ENCODE measurements around the gene KRT81.

The KRT81 gene

DNA sequence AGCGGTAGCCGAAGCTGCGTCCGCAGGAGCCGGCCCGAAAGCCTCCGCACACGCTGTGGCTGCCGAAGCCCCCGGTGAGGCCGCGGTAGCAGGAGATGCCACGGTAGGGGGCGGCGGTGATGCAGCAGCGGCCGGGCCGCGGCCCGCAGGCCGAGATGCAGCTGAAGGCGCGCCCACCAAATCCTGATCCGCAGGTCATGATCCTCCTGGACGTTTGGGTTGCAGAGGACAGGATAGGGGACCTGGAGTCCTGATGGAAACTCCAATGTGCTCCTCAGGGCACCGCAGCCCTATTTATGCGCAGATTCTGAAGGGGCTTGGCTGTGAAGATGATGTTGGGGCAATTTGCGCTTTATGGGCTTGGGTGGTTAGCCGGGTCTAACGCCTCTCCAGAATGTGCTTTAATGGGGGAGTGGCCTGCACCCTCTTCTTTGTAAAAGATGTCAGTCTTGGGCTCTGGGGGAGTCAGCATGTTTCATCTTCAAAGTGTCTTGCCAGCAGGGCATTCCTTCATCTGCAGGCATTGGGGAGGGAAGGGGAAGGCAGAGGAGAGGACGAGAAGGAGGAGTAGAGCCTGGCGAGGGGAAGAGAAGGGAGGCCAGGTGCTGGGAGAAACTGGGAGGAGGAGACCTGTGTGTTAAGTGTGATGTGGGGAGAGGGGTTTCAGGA, at the start of gene KRT81:
Gene KRT81 (minus strand): TSS at position 268 of the 669 bp plus-strand sequence. CDS start 69 bp downstream, at position 199.
- no peak for DNase-seq (ENCODE audit: low read depth in 2 of 2)

DNA sequence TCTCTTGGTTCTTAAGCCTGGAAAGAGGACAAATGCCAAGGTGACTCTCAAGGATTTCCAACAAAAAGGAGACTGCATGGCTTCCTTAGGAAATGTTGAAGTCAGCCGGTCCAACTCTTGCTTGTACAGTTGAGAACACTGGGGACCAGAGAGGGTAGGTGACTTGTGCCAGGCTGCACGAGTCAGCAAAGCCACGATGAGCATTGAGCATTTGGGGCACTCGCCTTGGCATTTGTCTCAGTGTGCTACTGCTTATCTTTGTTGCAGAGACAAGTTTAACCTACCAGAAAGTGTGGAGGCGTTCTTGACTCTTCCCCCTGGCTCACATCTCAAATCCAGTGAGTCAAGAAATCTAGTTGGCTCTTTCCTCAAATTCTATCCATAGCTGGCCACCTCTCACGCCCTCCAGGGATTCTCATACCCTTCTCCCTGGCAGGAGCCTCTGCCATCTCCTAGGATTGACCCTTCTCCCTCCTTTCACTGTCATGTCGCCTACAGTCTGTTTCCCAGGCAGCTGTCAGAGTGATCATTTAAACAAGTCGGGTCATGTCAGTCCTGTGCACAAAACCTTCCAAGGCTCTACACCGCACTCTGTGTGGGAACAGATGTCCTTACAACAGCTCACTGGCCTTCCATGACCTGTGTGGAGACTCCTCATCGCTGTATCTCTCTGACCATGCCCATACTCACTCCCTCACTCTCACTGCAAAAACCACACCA, 47.1 kb upstream of the KRT81 start:
- no peak for DNase-seq (ENCODE audit: low read depth in 2 of 2)

DNA sequence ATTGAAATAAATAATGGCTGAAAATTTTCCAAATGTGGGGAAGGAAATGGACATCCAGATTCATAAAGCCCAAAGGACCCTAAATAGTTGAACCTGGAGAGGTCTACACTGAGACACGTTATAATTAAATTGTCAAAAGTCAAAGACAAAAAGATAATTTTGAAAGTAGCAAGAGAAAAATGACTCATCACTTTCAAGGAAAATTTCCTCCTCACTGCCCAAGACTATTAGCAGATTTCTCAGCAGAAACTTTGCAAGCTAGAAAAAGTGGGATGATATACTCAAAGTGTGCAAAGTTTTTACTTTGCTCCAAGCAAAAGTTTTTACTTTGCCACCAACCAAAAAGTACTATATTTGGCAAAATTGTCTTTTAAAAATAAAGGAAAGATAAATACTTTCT, 45.7 kb upstream of the KRT81 start:
- no peak for DNase-seq (ENCODE audit: low read depth in 2 of 2)

DNA sequence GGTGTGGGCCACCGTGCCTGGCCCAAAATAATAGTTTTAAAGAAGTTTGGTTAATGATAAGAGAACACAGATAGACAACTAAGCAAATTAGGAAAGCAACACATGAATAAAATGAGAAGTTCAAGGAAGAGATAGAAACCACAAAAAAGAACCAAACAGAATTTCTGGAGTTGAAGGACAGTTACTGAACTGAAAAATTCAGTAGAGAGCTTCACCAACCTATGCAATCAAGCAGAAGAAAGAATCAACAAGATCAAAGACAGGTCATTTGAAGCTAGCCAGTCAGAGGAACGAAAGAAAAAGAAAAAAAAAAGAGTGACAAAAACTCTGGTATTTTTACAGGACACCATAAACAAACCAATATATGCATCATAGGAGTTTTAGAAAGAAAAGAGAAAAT, 45.3 kb upstream of the KRT81 start:
- DNase-seq (ENCODE audit: low read depth in 2 of 2) = no peak

DNA sequence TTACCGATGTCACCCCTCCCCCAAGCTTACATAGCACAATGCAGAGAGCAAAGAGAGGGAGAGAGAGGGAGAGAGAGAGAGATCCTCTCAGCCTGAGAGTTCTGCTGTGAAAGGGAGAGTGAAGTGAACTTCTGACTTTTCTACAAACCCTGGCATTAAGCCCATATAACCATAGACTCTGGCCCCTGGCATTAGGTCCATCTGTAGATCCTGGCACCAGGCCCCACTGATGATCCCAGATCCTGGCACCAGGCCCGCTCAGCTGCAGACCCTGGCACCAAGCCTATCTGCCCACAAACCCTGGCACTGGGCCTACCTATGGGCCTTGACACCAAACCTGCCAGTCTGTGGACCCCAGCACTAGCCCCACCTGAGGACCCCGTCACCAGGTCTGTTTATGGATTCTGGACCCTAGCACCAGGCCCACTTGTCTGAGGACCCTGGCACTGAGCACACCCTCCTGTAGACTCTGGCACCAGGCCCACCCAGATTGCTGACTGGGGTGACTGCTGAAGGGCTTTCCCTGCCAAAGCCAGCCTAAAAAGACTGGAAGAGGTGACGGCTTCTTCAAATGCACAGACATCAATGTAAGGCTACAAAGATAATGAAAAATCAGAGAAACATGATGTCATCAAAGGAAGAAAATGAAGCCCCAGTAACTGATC, 44.4 kb upstream of the KRT81 start:
- no peak for DNase-seq (ENCODE audit: low read depth in 2 of 2)

DNA sequence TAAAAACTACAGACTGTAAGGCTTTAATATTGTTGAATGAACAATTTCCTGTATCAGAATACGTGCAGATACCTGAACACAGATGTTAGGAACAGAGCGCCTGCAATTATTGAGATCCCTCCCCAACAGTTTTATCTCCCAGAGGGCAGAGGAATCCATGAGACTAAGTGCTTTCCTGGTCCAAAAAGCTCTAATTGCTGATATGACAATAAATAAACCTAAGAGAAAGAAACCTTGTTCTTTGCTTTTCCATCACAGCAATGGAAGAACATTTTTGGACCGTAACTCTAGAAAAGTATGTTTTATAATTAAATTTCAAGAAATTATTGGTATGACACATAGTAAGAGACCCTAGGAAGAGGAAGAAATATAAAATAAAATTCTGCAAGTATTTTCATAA, 42.9 kb upstream of the KRT81 start:
- DNase-seq (ENCODE audit: low read depth in 2 of 2) = no peak

DNA sequence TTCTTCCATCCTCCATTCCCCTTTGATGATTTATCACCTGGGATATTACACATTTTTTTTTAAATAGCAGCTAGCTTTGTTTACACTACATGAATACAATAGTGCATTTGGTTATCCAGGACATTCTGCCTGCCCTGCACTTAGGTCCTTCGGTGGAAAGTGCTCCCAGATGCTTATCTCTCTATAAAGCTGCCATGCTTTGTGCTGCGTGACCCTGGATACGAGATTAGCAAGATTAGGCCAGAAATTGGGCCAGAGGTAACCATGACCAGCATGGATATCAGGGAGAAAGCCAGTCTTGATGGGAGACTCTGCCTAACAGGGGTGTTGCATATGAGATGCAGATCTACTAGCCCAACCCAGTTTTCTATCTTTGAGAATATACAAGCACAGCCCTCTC, 42.0 kb upstream of the KRT81 start:
- no peak for DNase-seq (ENCODE audit: low read depth in 2 of 2)

DNA sequence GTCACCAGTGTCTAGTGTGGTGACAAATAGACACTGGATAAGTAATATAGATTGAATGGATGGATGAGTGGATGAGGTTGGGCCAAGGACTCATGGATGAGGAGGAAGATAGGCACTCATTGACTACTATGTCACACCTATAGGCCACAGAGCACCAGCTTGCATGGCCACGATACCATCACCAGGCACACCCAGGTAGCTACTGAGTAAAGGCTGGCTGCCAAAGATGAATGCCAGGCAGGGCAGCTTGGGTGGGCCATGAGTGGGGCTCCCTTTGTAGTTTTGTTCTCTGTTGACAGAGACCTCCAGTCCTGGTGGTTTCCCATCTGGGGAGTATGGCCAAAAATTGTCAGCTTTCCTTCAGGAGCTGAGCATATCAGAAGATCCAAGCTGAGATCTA, 41.0 kb upstream of the KRT81 start:
- no peak for DNase-seq (ENCODE audit: low read depth in 2 of 2)

DNA sequence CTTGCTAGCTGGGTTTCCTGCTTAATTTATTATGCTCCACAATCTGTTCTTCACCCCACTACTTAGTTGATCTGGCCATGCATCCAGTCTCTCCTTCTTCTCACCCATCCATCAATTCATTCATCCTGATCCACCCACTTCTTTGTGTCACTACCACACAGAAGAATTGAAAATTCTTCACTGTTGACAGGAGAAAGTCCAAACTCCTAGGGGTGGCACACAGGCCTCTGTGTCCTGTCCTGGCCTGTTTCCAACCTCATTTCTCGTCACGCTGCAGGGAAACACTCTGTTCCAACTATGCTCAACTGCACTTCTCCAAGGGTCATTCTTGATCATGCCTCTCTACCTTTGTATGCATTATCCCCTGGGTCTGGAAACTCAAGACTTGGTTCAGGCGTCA, 40.5 kb upstream of the KRT81 start:
- DNase-seq (ENCODE audit: low read depth in 2 of 2) = no peak

DNA sequence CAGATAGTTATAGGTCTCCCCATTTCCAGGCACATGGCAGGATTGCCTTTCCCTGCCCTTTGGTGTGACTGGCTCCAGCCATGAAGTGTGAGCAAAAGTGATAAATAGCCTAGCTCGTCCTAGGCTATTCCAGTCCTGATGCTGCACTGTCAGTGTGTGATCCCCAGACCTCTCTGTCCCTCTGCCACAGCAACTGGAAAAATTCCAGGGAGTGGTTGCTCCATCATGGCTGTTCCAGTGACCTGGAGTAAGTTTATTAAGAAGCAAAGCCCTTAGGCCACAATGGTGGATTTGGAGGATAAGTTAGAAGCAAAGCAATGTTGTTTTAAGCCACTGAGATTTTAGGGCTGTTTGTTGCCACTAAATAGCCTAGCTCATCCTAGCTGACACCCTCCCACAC, 39.7 kb upstream of the KRT81 start:
- no peak for DNase-seq (ENCODE audit: low read depth in 2 of 2)

DNA sequence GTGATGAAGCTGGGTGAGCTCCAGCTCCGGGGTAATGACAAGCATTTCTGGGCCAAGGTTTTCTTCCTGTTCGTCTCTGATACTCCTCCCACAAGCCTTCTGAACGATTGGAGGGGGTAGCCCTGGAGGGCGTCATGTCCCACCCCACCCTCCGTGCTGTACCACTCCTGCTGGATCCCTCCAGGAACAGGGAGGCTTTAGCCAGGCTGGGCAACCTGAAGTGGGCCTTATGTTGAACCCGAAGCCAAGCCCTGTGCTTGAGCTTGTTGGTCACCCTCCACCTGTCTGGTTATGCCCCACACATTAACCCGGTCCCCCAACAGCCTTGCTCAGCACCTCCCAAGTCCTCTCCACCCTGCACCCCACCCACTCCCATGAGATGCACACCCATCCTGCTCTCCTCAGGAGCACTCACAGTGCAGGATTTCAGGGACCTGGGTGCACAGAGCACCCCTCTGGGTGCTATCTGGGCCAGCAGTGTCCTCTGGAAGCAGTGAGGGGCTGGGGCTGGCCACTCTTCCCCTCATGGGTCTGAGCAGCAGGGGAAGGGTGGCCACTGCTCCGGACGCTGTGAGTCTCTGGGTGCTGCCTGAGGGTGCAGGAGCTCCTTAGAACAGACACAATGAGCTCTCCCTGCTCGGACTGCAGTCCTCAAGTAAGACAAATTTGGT, 36.6 kb upstream of the KRT81 start:
- DNase-seq (ENCODE audit: low read depth in 2 of 2) = no peak

DNA sequence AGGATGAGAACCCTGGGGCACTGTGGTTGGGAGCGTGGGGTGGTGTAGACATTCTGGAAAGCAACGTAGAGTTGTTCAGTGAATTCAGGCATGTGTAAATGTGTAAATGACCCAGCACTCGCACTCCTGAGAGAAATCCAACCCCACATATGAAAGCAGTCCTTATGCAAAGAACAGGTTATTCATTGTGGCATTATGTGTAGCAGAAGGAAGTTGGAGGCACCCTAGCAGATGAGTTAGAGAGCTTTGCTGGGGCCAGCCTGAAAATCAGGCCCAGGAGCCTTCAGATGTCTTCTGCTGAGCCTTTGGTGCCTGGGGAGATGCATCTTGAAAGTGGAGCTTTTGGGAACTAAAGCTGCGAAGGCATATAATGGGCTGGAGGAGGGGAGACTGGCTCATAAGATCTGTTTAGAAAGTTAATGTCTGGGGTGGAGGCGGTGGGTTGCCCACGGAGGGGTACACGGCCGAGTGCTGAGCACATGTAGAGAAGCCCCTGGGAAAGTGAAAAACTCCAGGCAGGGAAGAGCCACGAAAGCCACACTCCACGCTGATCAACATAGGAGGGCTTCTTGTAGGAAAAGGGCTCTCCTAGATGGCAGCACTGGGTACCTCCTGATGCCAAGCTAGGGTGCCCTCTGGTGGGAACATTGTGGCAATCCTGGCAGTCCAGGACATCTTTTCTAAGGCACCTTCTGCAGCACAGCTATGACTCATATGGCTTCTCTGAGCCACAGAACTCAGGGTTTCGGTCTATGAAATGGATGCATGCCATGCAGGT, 35.9 kb upstream of the KRT81 start:
- DNase-seq (ENCODE audit: low read depth in 2 of 2) = peak; percentile 66 to 71

DNA sequence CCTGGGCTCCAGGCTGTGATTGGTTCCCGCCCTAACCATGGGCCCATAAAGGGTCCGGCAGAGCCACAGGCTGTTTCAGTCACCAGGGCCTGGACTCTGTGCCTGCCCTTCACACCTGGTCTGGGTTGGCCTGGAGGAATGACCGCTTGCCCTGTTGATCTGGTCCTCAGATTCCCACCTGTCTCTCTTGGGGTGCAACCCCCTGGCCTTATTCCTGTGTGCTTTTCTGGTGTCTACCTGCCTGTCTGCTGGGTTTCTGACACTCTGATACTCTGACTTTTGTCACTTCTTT, 32.8 kb upstream of the KRT81 start:
- no peak for DNase-seq (ENCODE audit: low read depth in 2 of 2)

DNA sequence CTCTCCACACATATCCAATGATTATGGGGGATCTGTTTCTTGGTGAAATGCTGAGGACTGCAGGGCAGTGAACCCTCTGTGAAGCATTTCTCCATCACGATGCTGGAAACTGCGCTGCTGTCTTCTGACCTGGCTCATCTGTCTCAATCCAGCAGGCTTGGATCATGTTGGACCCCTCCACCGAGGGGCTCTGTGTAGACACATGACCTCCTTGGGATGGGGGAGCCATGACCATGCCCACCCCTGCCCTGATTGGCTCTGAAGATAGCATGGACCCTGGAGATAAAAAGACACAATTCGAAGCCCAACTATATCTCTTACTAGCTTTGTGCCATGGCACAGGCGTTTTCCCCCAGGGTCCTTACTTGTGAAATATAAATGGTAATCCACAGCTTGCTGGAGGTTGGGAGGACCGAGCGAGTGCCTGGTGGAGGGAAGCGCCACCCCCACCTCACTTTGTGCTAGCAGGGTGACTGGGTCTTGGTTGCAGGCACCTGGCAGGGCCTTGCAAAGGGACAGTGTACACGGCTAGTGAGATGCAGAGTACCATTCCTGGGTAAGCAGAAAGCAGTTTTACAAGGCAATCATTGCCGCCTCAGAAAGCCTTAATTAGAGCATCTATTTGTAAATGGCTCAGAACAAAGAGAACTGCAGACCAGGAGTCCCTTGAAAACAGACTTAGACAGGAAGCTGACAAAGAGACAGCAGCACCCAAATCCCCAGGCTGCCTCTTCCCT, 32.2 kb upstream of the KRT81 start:
- no peak for DNase-seq (ENCODE audit: low read depth in 2 of 2)

DNA sequence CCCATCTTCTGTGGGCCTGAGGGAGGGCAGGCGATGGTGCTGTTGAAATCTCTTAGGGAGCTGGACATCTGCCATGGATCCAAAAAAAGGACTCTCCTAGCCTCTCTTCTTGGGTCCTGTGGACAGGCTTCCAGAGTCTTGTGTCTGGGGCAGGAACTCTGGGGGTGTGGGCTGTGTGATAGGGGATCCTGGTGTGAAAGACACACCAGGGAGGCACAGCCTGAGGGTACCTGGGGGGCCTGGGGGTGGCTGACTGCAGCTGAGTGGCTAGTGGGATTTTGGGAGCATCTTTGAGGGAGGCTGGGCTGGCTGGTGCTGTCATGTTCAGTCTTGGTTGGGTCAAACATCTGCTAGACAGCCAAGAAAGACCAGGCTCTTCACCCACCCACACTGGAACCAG, 31.7 kb upstream of the KRT81 start:
- DNase-seq (ENCODE audit: low read depth in 2 of 2) = no peak

DNA sequence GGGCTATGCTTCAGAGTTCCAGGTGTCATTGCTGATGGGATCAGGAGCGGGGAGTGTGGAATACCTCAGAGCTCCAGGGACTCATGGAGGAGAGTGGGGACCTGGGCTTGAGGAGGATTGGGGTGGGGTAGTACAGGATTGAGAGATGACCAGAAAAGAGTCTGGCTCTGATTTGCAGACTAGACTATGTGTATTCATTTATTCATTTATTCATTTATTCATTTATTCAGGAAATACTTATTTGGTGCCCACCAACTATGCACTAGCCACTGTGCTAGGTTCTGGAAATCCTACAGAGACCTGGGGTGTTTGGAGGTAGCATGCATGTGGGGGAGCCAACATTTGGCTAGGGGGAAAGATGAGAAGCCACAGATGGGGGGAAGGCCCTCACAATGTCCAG, 30.7 kb upstream of the KRT81 start:
- no peak for DNase-seq (ENCODE audit: low read depth in 2 of 2)

DNA sequence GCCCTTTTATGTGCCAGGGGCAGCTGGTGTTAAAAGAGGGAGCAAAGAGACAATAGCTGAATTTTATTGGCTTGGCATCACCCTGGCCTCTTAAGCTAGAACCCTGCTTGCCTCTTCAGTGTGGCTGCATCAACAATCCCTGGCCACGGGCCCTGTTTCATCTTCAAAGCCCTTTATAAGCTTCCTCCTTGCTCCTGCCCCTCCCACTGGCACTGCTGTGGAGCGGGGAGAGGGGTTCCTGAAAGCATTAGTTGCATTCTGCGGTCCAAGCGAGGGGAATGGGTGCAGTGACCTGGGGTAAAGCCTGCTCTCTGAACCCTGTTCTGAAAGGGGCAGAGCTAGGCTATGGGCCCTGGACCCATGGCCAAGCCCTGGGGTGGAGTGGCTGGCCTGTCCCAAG, 30.1 kb upstream of the KRT81 start:
- DNase-seq (ENCODE audit: low read depth in 2 of 2) = no peak

DNA sequence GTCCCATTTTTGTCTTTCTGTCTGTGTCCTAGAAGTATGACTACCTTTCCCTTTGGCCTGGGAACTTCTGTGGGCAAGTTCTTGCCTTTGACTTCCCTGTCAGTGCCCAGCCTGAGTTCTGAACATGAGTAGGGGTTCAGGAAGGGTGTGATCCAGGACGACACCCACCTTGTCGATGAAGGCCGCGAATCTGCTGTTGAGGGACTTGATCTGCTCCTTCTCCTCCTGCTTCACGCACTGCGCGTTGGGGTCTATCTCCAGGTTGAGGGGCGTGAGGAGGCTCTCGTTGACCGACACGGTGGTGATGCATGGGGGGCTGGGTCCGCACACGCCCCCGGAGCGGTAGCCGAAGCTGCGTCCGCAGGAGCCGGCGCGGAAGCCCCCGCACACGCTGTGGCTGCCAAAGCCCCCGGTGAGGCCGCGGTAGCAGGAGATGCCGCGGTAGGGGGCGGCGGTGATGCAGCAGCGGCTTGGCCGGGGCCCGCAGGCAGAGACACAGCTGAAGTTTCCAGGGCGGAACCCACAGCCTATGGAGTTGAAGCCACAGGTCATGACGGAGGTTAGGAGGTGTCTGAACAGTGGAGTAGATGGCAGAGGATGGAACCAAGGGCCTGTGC, 29.6 kb upstream of the KRT81 start, which contains the start of gene KRT83:
Gene KRT83 (minus strand): TSS at position 615 of the 617 bp plus-strand sequence. CDS start 63 bp downstream, at position 552.
- DNase-seq (ENCODE audit: low read depth in 2 of 2) = no peak

DNA sequence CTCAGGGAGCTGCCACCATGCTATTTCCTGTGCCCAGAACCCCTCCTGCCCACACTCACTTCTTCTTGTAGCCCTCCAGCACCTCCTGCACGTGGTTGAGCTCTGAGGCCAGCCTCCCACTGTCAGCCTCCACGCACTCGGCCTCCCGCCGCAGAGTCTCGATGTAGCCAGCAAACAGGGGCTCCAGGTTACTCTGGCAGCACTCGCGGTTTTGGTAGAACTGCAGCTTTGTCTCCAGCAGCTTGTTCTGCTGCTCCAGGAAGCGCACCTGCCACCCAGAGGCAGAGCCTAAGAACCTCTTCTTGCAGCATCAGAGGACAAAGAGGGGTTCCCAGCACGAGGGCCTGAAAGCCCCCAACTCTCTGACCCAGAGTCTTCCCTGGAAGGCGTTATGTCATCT, 27.8 kb upstream of the KRT81 start:
- DNase-seq (ENCODE audit: low read depth in 2 of 2) = no peak

DNA sequence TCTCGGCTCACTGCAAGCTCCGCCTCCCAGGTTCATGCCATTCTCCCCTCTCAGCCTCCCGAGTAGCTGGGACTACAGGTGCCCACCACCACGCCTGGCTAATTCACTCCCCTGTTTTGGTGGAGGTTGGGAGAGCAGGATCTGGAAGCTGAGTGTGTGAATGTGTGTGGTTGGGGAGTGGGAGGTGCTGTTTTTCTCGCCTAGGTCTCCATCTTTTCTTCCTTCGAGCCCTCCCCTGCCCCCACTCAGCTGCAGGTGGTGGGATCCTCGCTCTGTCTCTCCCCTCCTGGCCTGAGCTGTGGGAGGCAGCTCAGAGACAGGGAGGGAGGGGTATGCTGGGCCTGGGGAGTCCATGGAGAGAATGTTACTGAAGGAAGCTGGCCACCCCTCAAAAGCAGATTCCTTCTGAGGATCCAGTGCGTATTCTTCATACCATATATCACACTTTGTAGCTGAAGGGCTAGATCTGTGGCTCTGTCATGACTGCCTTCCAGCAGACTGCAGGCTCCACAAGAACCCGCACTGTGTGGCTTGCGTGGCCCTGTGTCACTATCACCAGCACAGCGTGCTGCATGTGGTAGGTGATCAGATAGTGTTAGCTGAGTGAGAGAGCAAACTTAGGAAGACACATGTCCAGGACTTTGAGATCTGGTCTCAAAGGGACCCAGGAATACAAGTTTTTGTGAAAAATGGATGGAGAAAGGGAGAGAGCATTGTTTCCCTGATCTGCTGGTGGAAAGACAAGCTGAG, 27.1 kb upstream of the KRT81 start:
- no peak for DNase-seq (ENCODE audit: low read depth in 2 of 2)

Data from stimulated activated CD4-positive, alpha-beta T cell treated with anti-CD3 and anti-CD28 coated beads, Interleukin-15, amount 100 ng/mL, for 48 hours (primary cell).